SU-DHL-6 (cell line): Measurements from ENCODE around the gene STXBP5.

ENCODE experiments used
- EZH2phosphoT487 ChIP-seq: fragments of 200-600 bp; sonication (generic), shearing (Covaris generic); conservative IDR thresholded peaks from 2 replicates; pipeline ENCODE4 v1.6.1; 2018; ENCODE audit warnings: mild to moderate bottlenecking, antibody characterized with exemption, low read length, moderate library complexity, mixed read lengths
- TF ChIP-seq, protein P1 (sequence below): fragments of 200-600 bp; sonication (generic); IDR thresholded peaks from one replicate; pipeline ENCODE4 v1.5.1; 2017; ENCODE audit warnings: antibody characterized with exemption, mild to moderate bottlenecking, low read length, moderate library complexity; ENCODE audit not compliant: insufficient read depth, poor library complexity, severe bottlenecking

DNA sequence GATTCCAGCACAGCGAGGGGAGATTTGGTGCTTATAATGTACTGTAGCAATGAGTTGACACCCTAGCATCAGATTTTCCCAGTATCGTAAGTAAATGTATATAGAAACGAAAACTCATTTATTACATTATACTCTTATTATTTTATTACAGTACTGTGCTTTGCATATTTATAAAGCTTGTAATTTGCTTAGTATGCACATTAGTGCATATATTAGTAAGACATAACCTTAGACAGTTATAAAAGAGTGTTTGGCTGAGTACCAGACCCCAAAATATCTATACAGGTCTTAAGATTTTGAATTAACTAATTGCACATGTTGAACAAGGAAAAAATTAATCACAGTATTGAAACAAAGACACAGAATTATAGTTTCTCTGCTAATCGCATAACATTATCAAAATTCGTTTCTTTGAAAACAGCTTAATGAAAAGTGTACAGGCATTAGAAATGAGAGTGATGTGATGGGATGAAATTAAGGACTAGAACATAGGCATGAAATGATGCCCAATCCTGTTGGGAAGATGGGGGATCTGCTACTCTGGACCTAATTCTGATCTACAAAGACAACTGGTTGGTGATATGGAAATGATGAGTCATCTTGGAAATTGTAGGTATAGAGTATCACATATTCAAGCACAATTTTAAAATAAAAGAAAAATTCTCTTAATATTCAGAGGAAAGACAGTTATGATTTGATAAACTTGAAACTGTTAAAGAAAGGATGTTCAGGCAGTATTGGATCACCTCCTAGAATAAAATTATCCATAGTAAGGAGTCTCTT is 42.8 kb downstream of the STXBP5 start:
- TF ChIP-seq, protein P1, sequence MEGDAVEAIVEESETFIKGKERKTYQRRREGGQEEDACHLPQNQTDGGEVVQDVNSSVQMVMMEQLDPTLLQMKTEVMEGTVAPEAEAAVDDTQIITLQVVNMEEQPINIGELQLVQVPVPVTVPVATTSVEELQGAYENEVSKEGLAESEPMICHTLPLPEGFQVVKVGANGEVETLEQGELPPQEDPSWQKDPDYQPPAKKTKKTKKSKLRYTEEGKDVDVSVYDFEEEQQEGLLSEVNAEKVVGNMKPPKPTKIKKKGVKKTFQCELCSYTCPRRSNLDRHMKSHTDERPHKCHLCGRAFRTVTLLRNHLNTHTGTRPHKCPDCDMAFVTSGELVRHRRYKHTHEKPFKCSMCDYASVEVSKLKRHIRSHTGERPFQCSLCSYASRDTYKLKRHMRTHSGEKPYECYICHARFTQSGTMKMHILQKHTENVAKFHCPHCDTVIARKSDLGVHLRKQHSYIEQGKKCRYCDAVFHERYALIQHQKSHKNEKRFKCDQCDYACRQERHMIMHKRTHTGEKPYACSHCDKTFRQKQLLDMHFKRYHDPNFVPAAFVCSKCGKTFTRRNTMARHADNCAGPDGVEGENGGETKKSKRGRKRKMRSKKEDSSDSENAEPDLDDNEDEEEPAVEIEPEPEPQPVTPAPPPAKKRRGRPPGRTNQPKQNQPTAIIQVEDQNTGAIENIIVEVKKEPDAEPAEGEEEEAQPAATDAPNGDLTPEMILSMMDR: no peak
- no peak for TF ChIP-seq EZH2phosphoT487
